Activated CD8-positive, alpha-beta memory T cell treated with anti-CD3 and anti-CD28 coated beads, Interleukin-2, amount 10 ng/mL, durations not matched to agents 7 days and 5 days (primary cell): ENCODE results near the gene BPIFB2. TPM values are rescaled to one million over a fixed set of nuclear protein-coding genes. Genes with fewer than 3 reads are reported as not detected.
"Not testable (repeated sequence)": the region's sequence is repeated elsewhere in the genome, so short reads cannot be mapped to it uniquely, and the experiment has no call there.

ENCODE experiments used
- ATAC-seq: fragments of 150-1000 bp; cut with Tn5 transposase; one replicate; pipeline ENCODE4 v1.10.0; 2021; ENCODE audit warnings: moderate library complexity
- CTCF ChIA-PET: fragments of 350-600 bp; sonication (Branson Sonifier 250); formaldehyde crosslinking; loops from one replicate; lab custom pipeline; 2021; ENCODE audit warnings: antibody characterized with exemption; lab: Charles Lee
- DNase-seq: peaks from one replicate; pipeline ENCODE4 v3.0.0-alpha.2; 2020
- H3K27ac Mint-ChIP-seq: one replicate; pipeline ENCODE4 v1.8.0; 2021; ENCODE audit warnings: mild to moderate bottlenecking, mixed read lengths
- H3K27me3 Mint-ChIP-seq: one replicate; pipeline ENCODE4 v1.8.0; 2021; ENCODE audit warnings: mixed read lengths
- H3K36me3 Mint-ChIP-seq: one replicate; pipeline ENCODE4 v1.8.0; 2021; ENCODE audit warnings: mild to moderate bottlenecking, mixed read lengths
- H3K4me1 Mint-ChIP-seq: one replicate; pipeline ENCODE4 v1.8.0; 2021; ENCODE audit warnings: mixed read lengths
- H3K4me3 Mint-ChIP-seq: one replicate; pipeline ENCODE4 v1.8.0; 2021; ENCODE audit warnings: mild to moderate bottlenecking, moderate library complexity, mixed read lengths
- H3K9me3 Mint-ChIP-seq: one replicate; pipeline ENCODE4 v1.8.0; 2022; ENCODE audit warnings: low read depth, mixed read lengths
- total RNA-seq, 2 experiments: library from RNA; stranded (reverse); gene quantifications; one replicate each; pipeline ENCODE4 v1.2.3, GENCODE V29; 2021

The BPIFB2 gene, protein sequence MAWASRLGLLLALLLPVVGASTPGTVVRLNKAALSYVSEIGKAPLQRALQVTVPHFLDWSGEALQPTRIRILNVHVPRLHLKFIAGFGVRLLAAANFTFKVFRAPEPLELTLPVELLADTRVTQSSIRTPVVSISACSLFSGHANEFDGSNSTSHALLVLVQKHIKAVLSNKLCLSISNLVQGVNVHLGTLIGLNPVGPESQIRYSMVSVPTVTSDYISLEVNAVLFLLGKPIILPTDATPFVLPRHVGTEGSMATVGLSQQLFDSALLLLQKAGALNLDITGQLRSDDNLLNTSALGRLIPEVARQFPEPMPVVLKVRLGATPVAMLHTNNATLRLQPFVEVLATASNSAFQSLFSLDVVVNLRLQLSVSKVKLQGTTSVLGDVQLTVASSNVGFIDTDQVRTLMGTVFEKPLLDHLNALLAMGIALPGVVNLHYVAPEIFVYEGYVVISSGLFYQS
- not detected for total RNA-seq

- Mint-ChIP-seq H3K9me3 (no peaks in the 10 kb centered on the region), H3K4me1 (peaks cover 3% of the 10 kb centered on the region), H3K36me3 (no peaks in the 10 kb centered on the region), H3K27ac (no peak within 1 kb of the TSS), H3K27me3 (no peaks in the 10 kb centered on the region), H3K4me3 (no peak within 1 kb of the TSS)
- no peak for DNase-seq
- CTCF ChIA-PET: interaction anchor here (0.8 kb wide), 1 partner anchor 9 kb away, joined by 3 read pairs; no protein-coding TSS in a partner anchor
- no peak for ATAC-seq
Measured at GRCh38 chr20:33007376-33008335, at the start of gene BPIFB2. TSS of gene BPIFB2 (plus strand) at chr20:33007704. CDS start at chr20:33008575, 871 bp downstream.

DNA sequence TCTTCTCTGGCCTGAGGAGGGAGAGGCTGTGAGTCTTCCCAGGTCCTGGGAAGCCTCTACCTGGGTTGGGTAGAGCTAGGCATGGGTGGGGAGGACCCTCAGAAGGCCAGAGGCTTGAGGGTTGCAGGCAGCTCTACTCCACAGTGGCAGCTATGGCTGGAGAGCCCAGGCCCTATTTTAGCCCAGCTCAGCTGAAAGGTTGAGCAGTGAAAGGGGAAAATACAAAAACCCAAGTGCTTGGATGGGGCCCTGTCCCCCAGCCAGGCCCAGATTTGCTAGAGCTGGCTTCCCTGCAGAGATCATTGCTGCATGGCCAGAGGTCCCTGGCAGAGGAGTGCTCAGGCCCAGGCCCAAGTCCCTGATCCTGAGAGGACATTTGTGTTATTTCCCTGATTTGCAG lies 48.9 kb upstream of the BPIFB2 start:
- H3K27ac Mint-ChIP-seq: no peak overlapping the region
- peaks cover 15% of the 10 kb centered on the region for H3K4me1 Mint-ChIP-seq
- H3K4me3 Mint-ChIP-seq: no peak overlapping the region
- peaks cover 23% of the 10 kb centered on the region for H3K36me3 Mint-ChIP-seq
- no peaks in the 10 kb centered on the region for H3K27me3 Mint-ChIP-seq
- H3K9me3 Mint-ChIP-seq: peaks cover 12% of the 10 kb centered on the region
- CTCF ChIA-PET: interaction anchor here (1.3 to 3.1 kb wide), 3 partner anchors 13 to 16 kb away, joined by 4 to 13 read pairs (median 4); no protein-coding TSS in a partner anchor
- no peak for ATAC-seq
- DNase-seq: no peak

DNA sequence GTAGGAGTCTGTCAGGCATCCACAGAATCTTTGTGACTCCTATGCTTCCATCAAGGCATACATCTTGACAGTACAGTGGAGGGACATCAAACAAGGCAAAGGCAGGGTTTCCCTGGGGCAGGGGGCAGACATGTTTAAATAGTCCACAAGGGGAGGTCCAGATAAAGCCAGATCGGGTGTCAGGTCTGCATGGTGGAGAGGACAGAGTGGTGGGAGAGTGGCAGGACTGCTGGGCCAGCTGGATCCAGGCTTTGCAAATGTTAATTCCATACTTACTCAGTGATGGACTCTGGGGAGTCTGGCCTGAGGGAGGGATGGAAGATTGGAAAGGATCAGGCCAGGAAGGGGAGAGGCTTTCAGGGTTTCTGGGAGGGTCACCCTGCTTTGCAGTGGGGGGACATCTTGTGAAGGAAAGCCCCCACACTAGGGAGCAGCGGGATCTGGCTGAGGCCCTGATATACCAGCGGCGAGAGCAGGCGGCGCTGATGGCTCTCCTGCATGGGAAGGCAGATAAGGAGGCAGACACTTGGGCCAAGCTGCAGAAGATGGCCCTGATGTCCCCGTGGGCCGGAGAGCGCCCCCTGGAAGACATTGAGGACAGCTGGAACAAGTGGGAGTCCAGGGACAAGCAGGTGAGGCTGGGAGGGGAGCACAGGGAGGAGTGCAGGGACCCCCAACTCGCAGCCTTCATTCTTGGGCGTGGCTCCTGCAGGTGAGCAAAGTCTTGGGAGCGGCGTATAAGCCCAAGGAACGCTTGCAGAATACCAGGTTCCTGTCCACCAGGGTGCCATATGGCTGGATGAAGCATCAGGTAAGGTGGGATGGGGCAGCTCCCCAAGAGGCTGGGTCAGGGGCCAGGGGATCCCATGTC lies 47.9 kb upstream of the BPIFB2 start:
- Mint-ChIP-seq H3K4me1 (peaks cover 22% of the 10 kb centered on the region), H3K27me3 (no peaks in the 10 kb centered on the region), H3K9me3 (peaks cover 8% of the 10 kb centered on the region), H3K27ac (no peak overlapping the region), H3K36me3 (peaks cover 18% of the 10 kb centered on the region), H3K4me3 (no peak overlapping the region)
- CTCF ChIA-PET: interaction anchor here (1.2 to 3.1 kb wide), 2 partner anchors 13 to 14 kb away, joined by 4 to 13 read pairs; no protein-coding TSS in a partner anchor
- DNase-seq: no peak
- ATAC-seq: no peak

GRCh38 chr20:32960222-32960518 lies 47.3 kb upstream of the BPIFB2 start:
- no peaks in the 10 kb centered on the region for H3K27me3 Mint-ChIP-seq
- no peak overlapping the region for H3K27ac Mint-ChIP-seq
- H3K36me3 Mint-ChIP-seq: peaks cover 17% of the 10 kb centered on the region
- H3K9me3 Mint-ChIP-seq: peaks cover 8% of the 10 kb centered on the region
- peaks cover 25% of the 10 kb centered on the region for H3K4me1 Mint-ChIP-seq
- CTCF ChIA-PET: interaction anchor here (1.2 kb wide), 1 partner anchor 12 kb away, joined by 4 read pairs; no protein-coding TSS in a partner anchor
- DNase-seq: no peak
- no peak for ATAC-seq
- H3K4me3 Mint-ChIP-seq: no peak overlapping the region

DNA sequence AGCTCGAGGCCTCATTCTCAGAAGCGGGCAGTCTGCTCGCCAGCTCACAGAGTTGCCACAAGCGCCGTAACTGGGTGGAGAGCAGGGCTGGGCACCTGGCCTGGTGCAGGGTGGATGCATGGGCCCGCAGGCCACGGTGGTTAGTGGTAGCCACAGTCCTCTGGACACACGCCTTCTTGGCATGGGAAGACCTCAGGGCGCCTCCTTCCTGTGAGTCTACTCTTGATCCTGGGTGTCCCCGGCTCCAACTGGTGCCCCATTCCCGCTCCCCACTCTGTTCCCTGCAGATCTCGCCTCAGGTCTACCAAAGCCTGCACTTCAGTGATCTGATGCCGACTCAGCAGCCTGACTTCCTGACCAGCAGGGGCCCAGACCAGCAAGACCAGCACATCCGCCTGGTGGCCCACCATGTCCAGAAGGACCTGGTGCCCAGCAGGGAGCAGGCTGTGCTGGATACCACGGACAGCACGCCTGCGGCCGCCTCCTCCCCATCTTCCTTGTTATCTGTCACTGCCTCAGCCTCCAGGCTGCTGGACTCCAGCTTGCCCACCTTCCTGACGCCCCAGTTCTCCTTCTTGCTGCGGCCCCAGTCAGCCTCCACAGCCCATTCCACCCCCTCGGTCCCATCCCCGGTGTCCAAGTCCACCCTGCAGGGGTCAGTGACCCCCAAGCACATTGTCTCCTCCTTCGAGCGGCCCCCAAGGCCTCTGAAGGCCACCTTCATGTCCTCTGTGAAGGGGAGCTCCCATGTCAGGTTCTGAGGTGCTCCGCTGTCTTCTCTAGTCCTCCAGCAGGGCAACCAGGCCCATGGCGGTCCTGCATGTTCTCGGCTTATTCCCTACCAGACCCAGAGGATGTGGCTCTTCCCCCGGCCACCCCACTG lies 46.4 kb upstream of the BPIFB2 start:
- Mint-ChIP-seq H3K4me1 (peaks cover 34% of the 10 kb centered on the region), H3K27me3 (no peaks in the 10 kb centered on the region), H3K9me3 (peaks cover 8% of the 10 kb centered on the region), H3K4me3 (no peak overlapping the region), H3K27ac (no peak overlapping the region), H3K36me3 (peaks cover 16% of the 10 kb centered on the region)
- ATAC-seq: no peak
- CTCF ChIA-PET: interaction anchor here (1.2 kb wide), 1 partner anchor 11 kb away, joined by 4 read pairs; no protein-coding TSS in a partner anchor
- no peak for DNase-seq

GRCh38 chr20:32962053-32962452 lies 45.5 kb upstream of the BPIFB2 start:
- Mint-ChIP-seq H3K4me3 (no peak overlapping the region), H3K4me1 (peaks cover 44% of the 10 kb centered on the region), H3K9me3 (peaks cover 5% of the 10 kb centered on the region), H3K27ac (no peak overlapping the region), H3K36me3 (peaks cover 12% of the 10 kb centered on the region), H3K27me3 (no peaks in the 10 kb centered on the region)
- CTCF ChIA-PET: interaction anchor here (1.4 to 1.9 kb wide), 2 partner anchors 12 to 16 kb away, joined by 3 to 6 read pairs; no protein-coding TSS in a partner anchor
- DNase-seq (no peak), ATAC-seq (no peak)

- CTCF ChIA-PET: interaction anchor here (1.4 to 1.9 kb wide), 3 partner anchors 9 to 17 kb away, joined by 3 to 6 read pairs (median 4); no protein-coding TSS in a partner anchor
- Mint-ChIP-seq H3K27ac (peak overlapping the region; percentile 68), H3K4me1 (peaks cover 50% of the 10 kb centered on the region)
- not testable (repeated sequence) for H3K4me3 Mint-ChIP-seq, ATAC-seq, H3K9me3 Mint-ChIP-seq, DNase-seq, H3K27me3 Mint-ChIP-seq, H3K36me3 Mint-ChIP-seq
Measured at GRCh38 chr20:32962646-32963045, 44.9 kb upstream of the BPIFB2 start.

DNA sequence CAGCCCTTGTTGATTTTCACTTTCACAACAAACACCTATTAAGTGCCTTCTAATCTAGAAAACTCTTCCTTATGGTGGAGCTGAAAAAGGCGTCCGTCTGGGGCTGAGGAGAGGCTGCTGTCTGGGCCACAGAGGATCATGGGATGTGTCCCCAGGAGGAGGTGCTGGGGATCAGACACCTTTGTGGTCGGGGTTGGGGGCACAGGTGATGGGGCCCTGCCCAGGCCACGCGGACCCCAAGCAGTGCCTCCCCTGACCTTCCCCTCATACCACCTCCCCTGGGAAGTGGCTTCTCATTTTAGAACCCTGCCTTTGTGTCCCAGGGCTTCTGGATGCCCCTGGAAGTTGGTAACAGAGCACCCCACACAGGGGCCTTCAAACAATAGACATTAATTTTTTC lies 44.3 kb upstream of the BPIFB2 start:
- Mint-ChIP-seq H3K9me3 (peaks cover 1% of the 10 kb centered on the region), H3K36me3 (peaks cover 4% of the 10 kb centered on the region), H3K27ac (peak overlapping the region; percentile 68), H3K4me3 (no peak overlapping the region), H3K27me3 (no peaks in the 10 kb centered on the region), H3K4me1 (peaks cover 55% of the 10 kb centered on the region)
- DNase-seq (peak; percentile 40), ATAC-seq (no peak)
- CTCF ChIA-PET: interaction anchor here (1.4 to 1.9 kb wide), 3 partner anchors 9 to 17 kb away, joined by 3 to 6 read pairs (median 4); no protein-coding TSS in a partner anchor

GRCh38 chr20:32964575-32964974 lies 42.9 kb upstream of the BPIFB2 start:
- no peaks in the 10 kb centered on the region for H3K27me3 Mint-ChIP-seq
- H3K9me3 Mint-ChIP-seq: no peaks in the 10 kb centered on the region
- CTCF ChIA-PET: no interaction called here
- H3K4me3 Mint-ChIP-seq: no peak overlapping the region
- ATAC-seq (no peak), DNase-seq (no peak)
- peak overlapping the region; percentile 11 for H3K27ac Mint-ChIP-seq
- H3K4me1 Mint-ChIP-seq: peaks cover 69% of the 10 kb centered on the region
- no peaks in the 10 kb centered on the region for H3K36me3 Mint-ChIP-seq

- Mint-ChIP-seq H3K9me3 (no peaks in the 10 kb centered on the region), H3K36me3 (no peaks in the 10 kb centered on the region), H3K27me3 (no peaks in the 10 kb centered on the region), H3K27ac (peak overlapping the region; percentile 96), H3K4me1 (peaks cover 74% of the 10 kb centered on the region), H3K4me3 (no peak overlapping the region)
- DNase-seq: no peak
- CTCF ChIA-PET: interaction anchor here (1.1 to 1.7 kb wide), 2 partner anchors 29 to 40 kb away, joined by 4 read pairs; no protein-coding TSS in a partner anchor
- ATAC-seq: no peak
Measured at GRCh38 chr20:32965115-32965514, 42.4 kb upstream of the BPIFB2 start.

DNA sequence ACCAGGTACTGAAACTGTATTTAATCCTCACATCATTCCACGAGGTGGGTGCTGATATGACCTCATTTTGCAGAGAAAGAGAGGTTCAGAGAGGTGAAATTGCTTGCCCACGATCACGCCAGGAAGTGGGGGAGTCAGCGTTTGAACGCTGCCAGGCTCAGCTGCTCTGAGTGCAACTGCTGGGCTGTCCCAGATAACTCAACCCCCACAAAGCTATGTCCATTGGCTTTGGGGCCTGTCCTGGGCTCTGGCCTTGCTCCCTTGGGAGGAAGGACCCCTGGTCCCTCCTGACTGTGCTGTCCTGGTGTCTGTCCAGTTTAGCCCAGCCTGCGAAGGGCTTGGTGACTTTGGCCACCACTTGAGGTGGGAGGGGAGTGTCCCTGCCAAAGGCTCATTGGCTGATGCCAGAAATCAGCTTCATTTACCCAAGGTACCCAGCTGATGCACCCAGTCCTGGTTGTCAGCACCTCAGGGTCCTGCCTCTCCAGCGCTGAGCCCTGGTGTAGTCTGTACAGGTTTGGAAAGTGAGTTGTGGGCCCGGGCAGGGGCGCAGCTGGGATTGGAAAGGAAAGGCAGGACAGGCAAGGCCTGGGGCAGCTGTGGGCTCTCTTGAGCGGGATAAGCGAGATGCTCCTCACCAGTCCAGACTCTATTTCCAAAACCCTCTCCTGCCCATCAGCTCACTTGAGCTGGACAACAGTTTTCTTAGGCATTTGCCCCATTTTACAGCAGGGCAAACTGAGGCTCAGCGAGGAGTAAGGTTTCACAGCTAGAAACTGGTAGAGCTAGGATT lies 41.7 kb upstream of the BPIFB2 start:
- Mint-ChIP-seq H3K9me3 (no peaks in the 10 kb centered on the region), H3K27ac (peak overlapping the region; percentile 96), H3K36me3 (no peaks in the 10 kb centered on the region), H3K4me3 (no peak overlapping the region), H3K27me3 (no peaks in the 10 kb centered on the region), H3K4me1 (peaks cover 80% of the 10 kb centered on the region)
- CTCF ChIA-PET: interaction anchor here (0.8 to 2.8 kb wide), 6 partner anchors 11 to 145 kb away, joined by 3 to 9 read pairs (median 4); no protein-coding TSS in a partner anchor
- ATAC-seq (peak; percentile 16), DNase-seq (peak; percentile 76)
